ENCODE results near the gene SLC6A13.
A peak's percentile ranks its signal among the peaks of the same experiment; 100 is the strongest.

The SLC6A13 gene

DNA sequence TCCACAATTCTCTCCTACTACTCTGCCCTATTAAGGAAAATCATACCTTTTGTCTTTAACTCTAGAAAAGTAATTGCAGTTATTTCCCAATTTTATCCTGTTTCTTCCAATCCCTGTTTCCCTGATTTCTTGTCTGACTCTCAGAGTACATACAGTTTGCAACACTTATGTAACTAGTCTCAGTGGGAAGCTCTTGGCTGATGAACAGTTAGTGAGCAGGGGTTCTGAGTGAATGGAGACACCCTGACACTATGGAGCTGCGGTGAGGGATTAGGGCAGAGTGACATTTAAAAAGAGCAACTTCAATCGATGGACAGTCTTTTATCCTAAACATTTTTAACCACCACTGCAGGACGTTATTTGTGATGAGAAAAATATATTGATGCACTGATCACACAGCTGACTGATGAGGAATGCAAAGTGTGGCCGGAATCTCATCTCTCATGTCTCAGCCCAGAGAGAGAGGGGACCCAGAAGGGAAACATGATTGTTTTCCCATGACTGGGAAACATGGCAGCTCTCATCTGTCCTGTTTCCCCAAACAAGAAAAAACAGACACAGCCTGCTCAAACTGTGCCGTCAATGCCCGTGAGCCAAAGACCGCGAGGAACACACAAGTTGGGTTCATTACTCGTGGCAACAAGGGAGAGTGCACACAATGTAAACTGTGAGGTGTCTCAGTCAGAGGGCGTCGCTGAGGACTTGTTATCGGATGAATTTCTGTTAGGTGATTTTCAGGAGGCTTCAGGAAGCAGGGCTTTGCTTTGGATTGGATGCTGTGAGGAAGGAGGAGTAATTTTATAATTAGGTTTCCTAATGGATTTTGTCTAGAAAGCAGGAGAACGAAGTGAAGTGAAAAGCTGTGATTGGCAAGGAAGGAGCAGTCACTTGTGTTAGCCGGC, 5.2 kb upstream of the SLC6A13 start:
- DNase-seq (ENCODE audit: low read depth in 2 of 2): peak in 1 of 2 donors; percentile 15
- no peak for TF ChIP-seq CTCF (IDR thresholded peaks at IDR 0.05; ENCODE audit: low read depth, low read length)
- no peak overlapping the region for H3K4me3 ChIP-seq (replicated peaks in 1 of 2; ENCODE audit: low read depth in 2 of 2, low read length in 2 of 2)

GRCh38 chr12:265096-265495, 2.5 kb upstream of the SLC6A13 start:
- H3K4me3 ChIP-seq (replicated peaks in 1 of 2; ENCODE audit: low read depth in 2 of 2, low read length in 2 of 2): no peak overlapping the region
- DNase-seq (ENCODE audit: low read depth in 2 of 2): no peak
- no peak for TF ChIP-seq CTCF (IDR thresholded peaks at IDR 0.05; ENCODE audit: low read depth, low read length)

GRCh38 chr12:264269-264668, 1.6 kb upstream of the SLC6A13 start:
- DNase-seq (ENCODE audit: low read depth in 2 of 2): peak in 1 of 2 donors; percentile 47
- no peak for TF ChIP-seq CTCF (IDR thresholded peaks at IDR 0.05; ENCODE audit: low read depth, low read length)
- H3K4me3 ChIP-seq (replicated peaks in 1 of 2; ENCODE audit: low read depth in 2 of 2, low read length in 2 of 2): no peak overlapping the region

- no peak for TF ChIP-seq CTCF (IDR thresholded peaks at IDR 0.05; ENCODE audit: low read depth, low read length)
- no peak overlapping the region for H3K4me3 ChIP-seq (replicated peaks in 1 of 2; ENCODE audit: low read depth in 2 of 2, low read length in 2 of 2)
- DNase-seq (ENCODE audit: low read depth in 2 of 2): peak in 1 of 2 donors; percentile 53
Observed at GRCh38 chr12:263574-263973, 938 bp upstream of the SLC6A13 start.

- no peak for TF ChIP-seq CTCF (IDR thresholded peaks at IDR 0.05; ENCODE audit: low read depth, low read length)
- DNase-seq (ENCODE audit: low read depth in 2 of 2): no peak
- no peak overlapping the region for H3K4me3 ChIP-seq (replicated peaks in 1 of 2; ENCODE audit: low read depth in 2 of 2, low read length in 2 of 2)
Observed at GRCh38 chr12:262113-262512, 523 bp downstream of the SLC6A13 start.

DNA sequence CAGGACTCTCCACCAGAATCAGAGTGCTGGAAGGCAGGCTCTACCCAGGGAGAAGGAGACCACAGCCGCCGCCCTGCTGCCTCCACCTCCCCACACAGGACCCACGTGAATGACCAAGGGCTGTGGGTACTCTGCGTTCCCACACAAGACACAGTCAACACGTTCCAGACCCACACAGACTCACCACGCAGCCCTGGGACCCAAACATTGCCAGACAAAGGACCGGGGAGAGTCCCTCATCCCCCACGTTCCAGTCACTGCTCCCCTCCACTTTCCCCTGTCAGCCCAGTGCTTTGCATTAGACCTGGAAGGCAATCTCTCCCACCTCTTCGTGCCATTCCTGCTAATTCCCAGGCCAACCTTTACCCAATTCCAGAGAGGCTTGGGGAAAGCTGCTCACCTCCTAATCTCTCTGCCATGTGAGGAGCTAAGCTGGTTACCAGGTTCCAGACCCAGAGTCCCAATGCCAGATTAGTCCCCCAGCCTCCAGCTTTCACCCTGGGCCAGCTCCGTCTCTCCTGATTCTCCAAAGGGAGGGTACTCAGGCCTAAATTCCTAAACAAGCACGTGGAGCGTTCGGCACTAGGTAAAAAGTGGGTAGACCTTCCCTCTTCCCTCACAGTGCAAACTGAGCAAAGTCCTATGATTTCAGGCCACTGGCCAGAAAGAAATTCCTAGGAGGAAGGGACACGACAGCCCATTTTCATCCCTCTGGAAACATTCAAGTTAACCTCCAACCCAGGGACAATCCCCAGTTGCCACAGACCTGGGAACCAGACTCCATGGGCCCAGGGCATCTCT, 4.9 kb downstream of the SLC6A13 start:
- no peak for TF ChIP-seq CTCF (IDR thresholded peaks at IDR 0.05; ENCODE audit: low read depth, low read length)
- no peak overlapping the region for H3K4me3 ChIP-seq (replicated peaks in 1 of 2; ENCODE audit: low read depth in 2 of 2, low read length in 2 of 2)
- DNase-seq (ENCODE audit: low read depth in 2 of 2): no peak

Measured in cardiac fibroblast (primary cell).